ENCODE results near the gene EPB41L5. TPM values are rescaled to one million over a fixed set of nuclear protein-coding genes. Genes with fewer than 3 reads are reported as not detected.
"Not testable (repeated sequence)": the region's sequence is repeated elsewhere in the genome, so short reads cannot be mapped to it uniquely, and the experiment has no call there.

The EPB41L5 gene
- total and polyA plus RNA-seq, 5 experiments from 2014 or later: 3.4 to 12.3 (median 4.4) TPM

DNA sequence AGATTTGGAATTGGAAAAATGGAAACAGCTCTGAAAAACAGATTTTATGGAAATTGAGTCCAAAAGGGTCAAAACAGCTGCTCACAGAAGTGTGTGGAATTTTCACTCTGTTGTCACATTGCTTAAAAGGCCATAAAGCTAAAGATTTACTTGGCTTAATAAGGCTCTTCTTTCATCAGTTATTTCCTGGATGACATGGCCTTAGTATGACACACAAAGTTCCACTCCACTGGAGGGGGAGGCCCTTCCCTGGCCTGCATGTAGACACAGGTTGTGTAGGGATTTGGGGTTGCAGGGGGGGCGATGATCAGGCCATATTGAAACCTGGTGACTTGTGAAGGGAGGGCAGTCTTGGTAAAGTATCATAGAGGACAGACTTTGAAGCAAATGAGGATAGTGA lies 176.3 kb downstream of the EPB41L5 start:
- POLR2A ChIA-PET: interaction anchor here (0.7 kb wide), 1 partner anchor 254 kb away, joined by 3 read pairs; no protein-coding TSS in a partner anchor
- Mint-ChIP-seq H3K27ac (no peak overlapping the region), H3K27me3 (no peaks in the 10 kb centered on the region), H3K4me1 (no peaks in the 10 kb centered on the region), H3K9me3 (peaks cover 2 to 39% (median 21%) of the 10 kb centered on the region in 9 donors), H3K4me3 (no peak overlapping the region), H3K36me3 (peaks cover 0 to 38% (median 27%) of the 10 kb centered on the region in 3 donors)
- DNase-seq (no peak), ATAC-seq (no peak)

DNA sequence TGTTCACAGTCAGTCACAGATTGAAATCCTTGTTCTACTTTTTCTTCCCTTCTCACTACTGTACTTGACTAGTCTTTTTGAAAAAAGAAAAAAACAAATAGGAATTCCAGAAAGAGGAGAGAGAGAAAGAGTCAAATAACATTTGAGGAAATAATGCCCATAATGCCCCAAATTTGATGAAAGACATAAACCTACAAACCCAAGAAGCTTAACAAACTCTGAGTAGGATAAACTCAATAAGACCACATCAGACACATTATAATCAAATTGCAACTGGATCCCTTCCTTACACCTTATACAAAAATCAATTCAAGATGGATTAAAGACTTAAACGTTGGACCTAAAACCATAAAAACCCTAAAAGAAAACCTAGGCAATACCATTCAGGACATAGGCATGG lies 179.4 kb downstream of the EPB41L5 start:
- POLR2A ChIA-PET: no interaction called here
- Mint-ChIP-seq H3K4me3 (no peak overlapping the region), H3K36me3 (peaks cover 0 to 35% (median 24%) of the 10 kb centered on the region in 3 donors), H3K27ac (no peak overlapping the region), H3K27me3 (no peaks in the 10 kb centered on the region), H3K4me1 (no peaks in the 10 kb centered on the region), H3K9me3 (peaks cover 7 to 55% (median 32%) of the 10 kb centered on the region in 9 donors)
- DNase-seq (no peak), ATAC-seq (no peak)

DNA sequence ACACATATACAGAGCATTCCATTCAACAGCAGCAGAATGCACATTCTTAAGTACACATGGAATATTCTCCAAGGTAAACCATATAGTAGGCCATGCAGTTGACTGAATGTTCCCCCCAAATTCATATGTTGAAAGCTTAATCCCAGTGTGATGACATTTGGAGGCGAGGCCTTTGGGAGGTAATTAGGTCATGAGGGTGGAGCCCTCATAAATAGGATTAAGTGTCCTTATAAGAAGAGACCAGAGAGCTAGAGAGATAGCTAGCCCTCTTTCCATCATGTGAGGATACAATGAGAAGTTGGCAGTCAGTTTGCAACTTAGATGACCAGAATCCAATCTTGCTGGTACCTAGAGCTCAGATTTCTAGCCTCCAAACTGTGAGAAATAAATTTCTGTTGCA lies 182.7 kb downstream of the EPB41L5 start:
- POLR2A ChIA-PET: interaction anchor here (1.0 to 1.9 kb wide), 2 partner anchors 11 to 19 kb away, joined by 3 to 6 read pairs; no protein-coding TSS in a partner anchor

GRCh38 chr2:120199817-120200459 lies 187.1 kb downstream of the EPB41L5 start:
- H3K4me3 Mint-ChIP-seq, POLR2A ChIA-PET, DNase-seq, H3K4me1 Mint-ChIP-seq, ATAC-seq, H3K27me3 Mint-ChIP-seq, H3K36me3 Mint-ChIP-seq: not testable (repeated sequence)
- Mint-ChIP-seq H3K9me3 (peaks cover 0 to 28% (median 13%) of the 10 kb centered on the region in 9 donors), H3K27ac (peak overlapping the region in 1 of 10 donors; percentile 34)

More for the DNA sequence above, 182.7 kb downstream of the EPB41L5 start:
- DNase-seq (no peak), ATAC-seq (no peak)
- Mint-ChIP-seq H3K4me1 (no peaks in the 10 kb centered on the region), H3K9me3 (peaks cover 10 to 54% (median 32%) of the 10 kb centered on the region in 9 donors), H3K27ac (no peak overlapping the region), H3K4me3 (no peak overlapping the region), H3K27me3 (peaks cover 0 to 1% (median 0%) of the 10 kb centered on the region in 5 donors), H3K36me3 (peaks cover 0 to 31% (median 27%) of the 10 kb centered on the region in 3 donors)

- Mint-ChIP-seq H3K9me3 (peaks cover 0 to 4% (median 2%) of the 10 kb centered on the region in 9 donors), H3K27ac (no peak overlapping the region), H3K27me3 (peaks cover 0 to 1% (median 0%) of the 10 kb centered on the region in 5 donors), H3K4me1 (peaks cover 0 to 4% (median under 1%) of the 10 kb centered on the region in 4 donors), H3K36me3 (no peaks in the 10 kb centered on the region), H3K4me3 (no peak overlapping the region)
- POLR2A ChIA-PET: no interaction called here
- no peak for DNase-seq
- no peak for ATAC-seq
Measured at GRCh38 chr2:120203251-120204021, 190.6 kb downstream of the EPB41L5 start.

- POLR2A ChIA-PET: no interaction called here
- H3K27ac Mint-ChIP-seq: no peak overlapping the region
- H3K36me3 Mint-ChIP-seq: no peaks in the 10 kb centered on the region
- H3K9me3 Mint-ChIP-seq: peaks cover 0 to under 1% (median 0%) of the 10 kb centered on the region in 9 donors
- peaks cover 0 to 4% (median under 1%) of the 10 kb centered on the region in 4 donors for H3K4me1 Mint-ChIP-seq
- DNase-seq (no peak), ATAC-seq (no peak)
- H3K27me3 Mint-ChIP-seq: peaks cover 0 to 1% (median 0%) of the 10 kb centered on the region in 5 donors
- no peak overlapping the region for H3K4me3 Mint-ChIP-seq
Measured at GRCh38 chr2:120204022-120204405, 191.1 kb downstream of the EPB41L5 start.

DNA sequence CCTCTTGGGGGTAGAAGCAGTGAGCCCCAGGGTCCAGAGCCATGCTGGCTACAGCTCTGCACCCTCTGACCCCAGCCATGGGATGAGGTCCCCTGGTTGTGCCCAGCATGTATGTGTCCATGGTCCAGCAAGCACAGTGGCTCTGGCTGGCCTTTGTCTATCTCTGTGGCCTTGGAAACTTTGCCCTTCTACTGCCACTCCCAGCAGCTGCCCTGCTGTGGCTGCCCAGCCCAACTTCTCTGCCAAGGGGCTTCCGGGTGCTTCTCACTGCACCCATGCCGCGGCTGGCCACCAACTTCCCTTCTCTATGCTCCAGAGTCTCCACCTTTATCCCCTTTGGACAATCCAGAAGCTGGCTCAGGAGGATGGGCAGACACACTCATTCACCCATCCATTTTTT lies 191.5 kb downstream of the EPB41L5 start:
- DNase-seq (no peak), ATAC-seq (no peak)
- Mint-ChIP-seq H3K9me3 (no peaks in the 10 kb centered on the region), H3K27me3 (peaks cover 0 to 1% (median 0%) of the 10 kb centered on the region in 5 donors), H3K36me3 (no peaks in the 10 kb centered on the region), H3K4me3 (no peak overlapping the region), H3K4me1 (peaks cover 0 to 5% (median 2%) of the 10 kb centered on the region in 4 donors), H3K27ac (peak overlapping the region in 1 of 10 donors; percentile 40)
- POLR2A ChIA-PET: no interaction called here

- Mint-ChIP-seq H3K27me3 (peaks cover 0 to 1% (median 0%) of the 10 kb centered on the region in 5 donors), H3K36me3 (no peaks in the 10 kb centered on the region)
- no peak for ATAC-seq
Measured at GRCh38 chr2:120204945-120205670, 192.2 kb downstream of the EPB41L5 start.

GRCh38 chr2:120206022-120206581 lies 193.2 kb downstream of the EPB41L5 start:
- Mint-ChIP-seq H3K4me1 (peaks cover 0 to 22% (median 6%) of the 10 kb centered on the region in 4 donors), H3K36me3 (no peaks in the 10 kb centered on the region), H3K9me3 (no peaks in the 10 kb centered on the region), H3K27me3 (no peaks in the 10 kb centered on the region), H3K27ac (peak overlapping the region in 1 of 10 donors; percentile 70), H3K4me3 (no peak overlapping the region)
- POLR2A ChIA-PET: interaction anchor here (1.4 kb wide), 1 partner anchor 23 kb away, joined by 4 read pairs; no protein-coding TSS in a partner anchor
- DNase-seq (no peak), ATAC-seq (no peak)

More at GRCh38 chr2:120204945-120205670, 192.2 kb downstream of the EPB41L5 start:
- H3K9me3 Mint-ChIP-seq: no peaks in the 10 kb centered on the region
- peak overlapping the region in 2 of 10 donors; percentile 12 to 46 for H3K27ac Mint-ChIP-seq
- no peak for DNase-seq
- H3K4me3 Mint-ChIP-seq: no peak overlapping the region
- POLR2A ChIA-PET: no interaction called here
- peaks cover 0 to 12% (median 4%) of the 10 kb centered on the region in 4 donors for H3K4me1 Mint-ChIP-seq

DNA sequence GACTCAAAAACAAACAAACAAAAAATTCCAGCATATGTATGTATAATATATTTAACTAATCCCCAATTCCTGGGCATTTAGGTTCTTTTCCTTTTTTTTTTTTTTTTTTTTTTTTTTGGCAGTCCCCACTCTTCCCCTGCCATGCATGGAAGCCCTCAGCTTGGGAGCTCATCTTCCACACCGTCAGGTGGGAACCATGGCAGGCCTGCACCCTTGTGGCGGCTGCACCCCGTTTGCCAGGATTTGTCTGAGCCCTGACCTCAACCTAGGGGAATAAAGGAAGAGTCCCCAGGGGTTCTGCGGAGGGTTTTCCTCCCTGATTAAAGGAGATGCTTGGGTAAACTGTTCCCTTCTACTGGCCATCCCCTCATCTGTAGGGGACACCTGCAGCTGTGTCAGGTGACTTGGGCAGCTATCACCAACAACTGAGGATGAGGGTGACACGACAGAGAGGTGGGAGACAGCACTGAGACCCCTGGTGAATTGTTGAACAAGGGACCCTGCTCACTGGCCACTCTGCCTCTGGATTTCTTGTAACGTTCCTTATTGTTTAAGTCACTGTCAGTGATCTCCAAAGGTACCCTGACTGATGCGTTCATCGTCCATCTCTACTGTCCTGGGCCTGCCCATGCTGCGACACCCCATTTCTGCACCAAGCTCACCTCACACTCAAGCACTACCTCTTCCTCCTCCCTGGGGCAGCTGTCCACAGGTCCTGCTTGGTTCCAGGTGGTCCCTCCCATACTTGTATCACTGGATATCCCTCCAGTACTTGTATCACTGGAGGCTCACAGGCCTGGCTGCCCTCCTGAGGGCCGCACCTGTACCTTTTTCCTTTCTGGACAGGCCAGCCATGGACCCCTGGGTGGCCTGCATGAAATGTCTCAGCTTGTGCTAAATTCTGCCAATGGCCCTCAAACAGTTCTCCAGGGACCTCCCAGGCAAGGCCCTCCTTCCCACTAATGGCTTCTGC lies 195.8 kb downstream of the EPB41L5 start:
- H3K9me3 Mint-ChIP-seq: no peaks in the 10 kb centered on the region
- H3K27me3 Mint-ChIP-seq: no peaks in the 10 kb centered on the region
- H3K4me3 Mint-ChIP-seq: no peak overlapping the region
- ATAC-seq (no peak), DNase-seq (no peak)
- peak overlapping the region in 5 of 10 donors; percentile 25 to 80 (median 39) for H3K27ac Mint-ChIP-seq
- H3K36me3 Mint-ChIP-seq: peaks cover 0 to 3% (median 0%) of the 10 kb centered on the region in 3 donors
- POLR2A ChIA-PET: interaction anchor here (0.6 to 1.2 kb wide), 2 partner anchors 32 to 474 kb away, joined by 3 to 4 read pairs; no protein-coding TSS in a partner anchor
- H3K4me1 Mint-ChIP-seq: peaks cover 0 to 22% (median 6%) of the 10 kb centered on the region in 4 donors

All from naive thymus-derived CD8-positive, alpha-beta T cell (primary cell).